A673 (cell line): ENCODE results near the gene PPM1K. TPM values are rescaled to one million over a fixed set of nuclear protein-coding genes. Genes with fewer than 3 reads are reported as not detected.

Experiments used
- BruUV-seq: library from RNA; stranded (reverse); fragments of 400-500 nt; replicated peaks from 2 replicates; lab custom pipeline; 2021; lab: Mats Ljungman, UMichigan
- CTCF ChIA-PET: fragments of 300-600 bp; sonication (Branson Sonifier 250); formaldehyde crosslinking; loops from one replicate; lab custom pipeline; 2022; ENCODE audit warnings: antibody characterized with exemption; lab: Charles Lee
- POLR2A ChIA-PET: fragments of 300-600 bp; sonication (Branson Sonifier 250); formaldehyde crosslinking; loops from one replicate; lab custom pipeline; 2022; ENCODE audit warnings: antibody characterized with exemption; ENCODE audit not compliant: low non-redundant PET; lab: Charles Lee
- DNase-seq: peaks from one replicate; pipeline ENCODE4 v3.0.0-alpha.2; 2015; ENCODE audit warnings: low spot score
- H3K27ac ChIP-seq: fragments of 200-600 bp; sonication (generic); 2 replicates; pipeline ENCODE4 v1.5.1; 2016; ENCODE audit warnings: mixed run types, low read depth, mild to moderate bottlenecking, mixed read lengths, antibody characterized with exemption, low read length; ENCODE audit not compliant: poor library complexity, severe bottlenecking
- H3K27me3 ChIP-seq: fragments of 200-600 bp; sonication (generic); replicated peaks from 2 replicates; pipeline ENCODE4 v1.6.1; 2017; ENCODE audit warnings: mixed run types, low read depth, mild to moderate bottlenecking, mixed read lengths, antibody characterized with exemption, low read length; ENCODE audit not compliant: insufficient read depth, poor library complexity
- H3K36me3 ChIP-seq: fragments of 200-600 bp; sonication (generic); 2 replicates; pipeline ENCODE4 v1.6.1; 2016; ENCODE audit warnings: mixed run types, mild to moderate bottlenecking, mixed read lengths, antibody characterized with exemption, low read length; ENCODE audit not compliant: insufficient read depth, poor library complexity, severe bottlenecking
- H3K4me1 ChIP-seq: fragments of 200-600 bp; sonication (generic); 2 replicates; pipeline ENCODE4 v1.6.1; 2017; ENCODE audit warnings: mixed run types, mild to moderate bottlenecking, mixed read lengths, antibody characterized with exemption, low read length; ENCODE audit not compliant: insufficient read depth, poor library complexity, severe bottlenecking
- H3K4me3 ChIP-seq: fragments of 200-600 bp; sonication (generic); 2 replicates; pipeline ENCODE4 v1.5.1; 2016; ENCODE audit warnings: low read depth, mixed run types, mild to moderate bottlenecking, mixed read lengths, low read length; ENCODE audit not compliant: poor library complexity, severe bottlenecking
- H3K9me3 ChIP-seq: fragments of 200-600 bp; sonication (generic); 2 replicates; pipeline ENCODE4 v1.6.1; 2016; ENCODE audit warnings: mixed run types, low read depth, mild to moderate bottlenecking, mixed read lengths, antibody characterized with exemption, low read length; ENCODE audit not compliant: poor library complexity, severe bottlenecking
- CTCF ChIP-seq: fragments of 300-800, 200-600 bp; sonication (generic); conservative IDR thresholded peaks from 2 replicates; pipeline ENCODE4 v1.5.1; 2017; ENCODE audit warnings: low read depth, mild to moderate bottlenecking, antibody characterized with exemption, low read length, moderate library complexity, mixed read lengths
- EZH2 ChIP-seq: fragments of 200-600 bp; sonication (generic); IDR thresholded peaks from 2 replicates; pipeline ENCODE4 v1.6.1; 2017; ENCODE audit warnings: borderline replicate concordance, low read depth, mild to moderate bottlenecking, mixed read lengths, antibody characterized with exemption, low read length; ENCODE audit not compliant: poor library complexity, severe bottlenecking
- intact Hi-C: fragments of 100-400 bp; cut with micrococcal nuclease; formaldehyde crosslinking; loops from one replicate; pipeline ENCODE4 v1.10.0; 2022; ENCODE audit not compliant: unreplicated experiment
- total RNA-seq: library from RNA; stranded (reverse); gene quantifications from 2 replicates; pipeline ENCODE4 v1.2.3, GENCODE V29; 2021

Gene PPM1K
- total RNA-seq, 1 experiment from 2014 or later: 2.7 TPM

DNA sequence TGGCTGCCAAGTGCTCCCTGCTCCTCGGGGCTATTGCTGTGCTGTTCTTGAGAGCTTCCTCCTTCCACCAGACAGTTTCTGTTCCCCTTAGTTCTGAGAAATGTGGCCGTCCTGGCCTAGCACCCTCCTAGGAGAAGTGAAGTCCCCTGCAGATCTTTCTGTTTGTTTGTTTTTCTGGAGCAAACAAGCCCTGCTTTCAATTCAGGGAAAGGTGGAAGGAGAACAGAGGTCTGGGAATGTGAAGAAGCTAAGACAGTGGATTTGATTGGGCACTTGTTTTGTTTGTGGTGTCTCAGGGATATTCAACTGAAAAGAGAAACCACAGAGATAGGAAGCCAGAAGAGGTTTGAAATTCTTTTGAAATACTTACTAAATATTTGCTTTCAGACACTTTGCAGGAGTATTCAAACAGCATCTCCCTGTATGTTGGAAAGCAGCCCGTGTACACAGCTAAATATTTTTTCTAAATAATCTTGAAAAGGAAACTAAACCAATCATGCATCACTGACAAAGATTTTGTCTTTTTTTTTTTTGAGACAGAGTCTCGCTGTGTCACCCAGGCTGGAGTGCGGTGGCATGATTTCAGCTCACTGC is 36.5 kb upstream of the PPM1K start:
- intact Hi-C loops: no loop called here
- CTCF ChIA-PET: interaction anchor here (0.6 kb wide), 2 partner anchors 19 to 195 kb away, joined by 3 read pairs; no protein-coding TSS in a partner anchor
- Histone ChIP-seq H3K4me3 (no peak overlapping the region), H3K27me3 (no peaks in the 10 kb centered on the region), H3K27ac (no peak overlapping the region), H3K4me1 (no peaks in the 10 kb centered on the region), H3K36me3 (no peaks in the 10 kb centered on the region), H3K9me3 (no peaks in the 10 kb centered on the region)
- no peak for DNase-seq
- no TSS peak for BruUV-seq
- TF ChIP-seq EZH2 (no peak), CTCF (no peak)
- POLR2A ChIA-PET: no interaction called here

GRCh38 chr4:88320224-88320779 is 35.9 kb upstream of the PPM1K start:
- no TSS peak for BruUV-seq
- Histone ChIP-seq H3K27me3 (no peaks in the 10 kb centered on the region), H3K36me3 (no peaks in the 10 kb centered on the region), H3K9me3 (no peaks in the 10 kb centered on the region), H3K4me1 (no peaks in the 10 kb centered on the region), H3K27ac (no peak overlapping the region), H3K4me3 (no peak overlapping the region)
- TF ChIP-seq EZH2: no peak
- no peak for TF ChIP-seq CTCF
- intact Hi-C loops: no loop called here
- DNase-seq: no peak
- ChIA-PET CTCF (interaction anchor here (0.6 kb wide), 1 partner anchor 195 kb away, joined by 3 read pairs; no protein-coding TSS in a partner anchor), POLR2A (no interaction called here)

DNA sequence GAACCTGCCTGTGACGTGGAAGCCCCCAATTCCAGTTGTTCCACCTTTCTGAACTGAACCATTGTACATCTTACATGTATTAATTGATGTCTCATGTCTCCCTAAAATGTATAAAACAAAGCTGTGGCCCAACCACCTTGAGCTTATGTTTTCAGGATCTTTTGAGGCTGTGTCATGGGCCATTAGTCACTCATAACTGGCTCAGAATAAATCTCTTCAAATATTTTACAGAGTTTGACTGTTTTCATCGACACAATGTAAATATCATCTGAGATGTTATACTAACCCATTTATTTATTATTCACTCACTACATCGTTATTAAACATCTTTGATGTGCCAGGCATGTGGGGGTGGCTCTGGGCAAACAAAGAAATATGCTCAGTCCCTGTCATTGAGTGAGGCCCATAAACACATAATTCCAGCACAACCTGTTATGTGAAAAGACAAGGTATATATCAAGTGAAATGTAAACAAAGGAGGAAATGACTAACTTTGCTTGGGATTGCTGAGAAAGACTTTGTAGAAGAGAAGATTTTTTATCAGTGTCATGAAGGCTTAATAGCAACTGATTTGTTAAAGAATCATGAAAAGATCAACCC is 34.5 kb upstream of the PPM1K start:
- H3K27ac ChIP-seq: no peak overlapping the region
- H3K27me3 ChIP-seq: no peaks in the 10 kb centered on the region
- POLR2A ChIA-PET: no interaction called here
- H3K4me1 ChIP-seq: no peaks in the 10 kb centered on the region
- H3K9me3 ChIP-seq: no peaks in the 10 kb centered on the region
- CTCF ChIA-PET: no interaction called here
- no peak overlapping the region for H3K4me3 ChIP-seq
- H3K36me3 ChIP-seq: no peaks in the 10 kb centered on the region
- no TSS peak for BruUV-seq
- DNase-seq: no peak
- no peak for TF ChIP-seq CTCF
- no peak for TF ChIP-seq EZH2
- intact Hi-C loops: no loop called here
